ENCODE data around the gene HEATR5B. TPM values are rescaled to one million over a fixed set of nuclear protein-coding genes. Genes with fewer than 3 reads are reported as not detected.

Gene HEATR5B
- polyA plus RNA-seq, 1 donor (not counting 4 experiments of a cell fraction or from before 2014, with no cell fraction given), result 21.1 TPM

- H3K4me1 ChIP-seq (ENCODE audit: control insufficient read depth, extremely low read depth, insufficient read depth, low read length), result peaks cover 32% of the 10 kb centered on the region
- H3K4me2 ChIP-seq (ENCODE audit: control insufficient read depth, extremely low read depth, insufficient read depth, low read depth, low read length), result peak overlapping the region; percentile 88
- FAIRE-seq (no peak), DNase-seq (ENCODE audit: low read depth, low spot score) (no peak)
- H2AFZ ChIP-seq (ENCODE audit: control insufficient read depth, low read length), result no peak overlapping the region
- H3K9me3 ChIP-seq (ENCODE audit: control insufficient read depth, low read depth, low read length), result no peaks in the 10 kb centered on the region
- H3K36me3 ChIP-seq (ENCODE audit: control insufficient read depth in 2 of 2, extremely low read depth in 1 of 2, insufficient read depth in 2 of 2, low read length in 2 of 2), result no peaks in the 10 kb centered on the region
- peak overlapping the region; percentile 79 for H3K27ac ChIP-seq (ENCODE audit: control insufficient read depth, insufficient read depth, low read length)
- dilution Hi-C loops (cut with MboI; ENCODE audit: extremely low pct_ligation_motif_present, low sequenced_read_pairs), result no loop called here
- H3K4me3 ChIP-seq (ENCODE audit: control insufficient read depth in 2 of 3, extremely low read depth in 1 of 3, insufficient read depth in 2 of 3, low read depth in 1 of 3, low read length in 3 of 3), result peak overlapping the region; percentile 80 to 100 (median 94)
- H3K9ac ChIP-seq (ENCODE audit: control insufficient read depth, extremely low read depth, insufficient read depth, low read length), result peak overlapping the region; percentile 94
- H3K27me3 ChIP-seq (ENCODE audit: control insufficient read depth, extremely low read depth, insufficient read depth, low read length), result no peaks in the 10 kb centered on the region
- no peaks in the 10 kb centered on the region for H3K9me1 ChIP-seq (ENCODE audit: control insufficient read depth, extremely low read depth, insufficient read depth, low read length)
- TF ChIP-seq CTCF (optimal IDR thresholded peaks at IDR 0.05 in 1 of 3, IDR thresholded peaks at IDR 0.05 in 1 of 3, conservative IDR thresholded peaks at IDR 0.05 in 1 of 3; ENCODE audit: extremely low read depth in 1 of 3, insufficient read depth in 2 of 3, low read length in 3 of 3), result no peak
- peaks cover 59% of the 10 kb centered on the region for H3K79me2 ChIP-seq (ENCODE audit: control insufficient read depth, insufficient read depth, low read length)
- no peaks in the 10 kb centered on the region for H4K20me1 ChIP-seq (ENCODE audit: control insufficient read depth, extremely low read depth, insufficient read depth, low read length)
Measured at GRCh38 chr2:36964496-36965058, 119.6 kb downstream of the HEATR5B start.

- TF ChIP-seq CTCF (optimal IDR thresholded peaks at IDR 0.05 in 1 of 3, IDR thresholded peaks at IDR 0.05 in 1 of 3, conservative IDR thresholded peaks at IDR 0.05 in 1 of 3; ENCODE audit: extremely low read depth in 1 of 3, insufficient read depth in 2 of 3, low read length in 3 of 3), result no peak
- no peak for TF ChIP-seq EZH2 (IDR thresholded peaks at IDR 0.05; ENCODE audit: low read length)
- DNase-seq (ENCODE audit: low read depth, low spot score) (no peak), FAIRE-seq (no peak)
- Histone ChIP-seq H3K9ac (ENCODE audit: control insufficient read depth, extremely low read depth, insufficient read depth, low read length) (no peak overlapping the region), H3K4me3 (ENCODE audit: control insufficient read depth in 2 of 3, extremely low read depth in 1 of 3, insufficient read depth in 2 of 3, low read depth in 1 of 3, low read length in 3 of 3) (no peak overlapping the region), H3K4me1 (ENCODE audit: control insufficient read depth, extremely low read depth, insufficient read depth, low read length) (peaks cover 32% of the 10 kb centered on the region), H3K79me2 (ENCODE audit: control insufficient read depth, insufficient read depth, low read length) (peaks cover 64% of the 10 kb centered on the region), H3K4me2 (ENCODE audit: control insufficient read depth, extremely low read depth, insufficient read depth, low read depth, low read length) (peak overlapping the region; percentile 55), H3K9me3 (ENCODE audit: control insufficient read depth, low read depth, low read length) (no peaks in the 10 kb centered on the region), H3K27ac (ENCODE audit: control insufficient read depth, insufficient read depth, low read length) (peak overlapping the region; percentile 79), H3K9me1 (ENCODE audit: control insufficient read depth, extremely low read depth, insufficient read depth, low read length) (no peaks in the 10 kb centered on the region), H2AFZ (ENCODE audit: control insufficient read depth, low read length) (no peak overlapping the region), H3K36me3 (ENCODE audit: control insufficient read depth in 2 of 2, extremely low read depth in 1 of 2, insufficient read depth in 2 of 2, low read length in 2 of 2) (no peaks in the 10 kb centered on the region), H4K20me1 (ENCODE audit: control insufficient read depth, extremely low read depth, insufficient read depth, low read length) (no peaks in the 10 kb centered on the region), H3K27me3 (ENCODE audit: control insufficient read depth, extremely low read depth, insufficient read depth, low read length) (no peaks in the 10 kb centered on the region)
- dilution Hi-C loops (cut with MboI; ENCODE audit: extremely low pct_ligation_motif_present, low sequenced_read_pairs), result no loop called here
Measured at GRCh38 chr2:36963734-36964133, 120.4 kb downstream of the HEATR5B start.
